Upper lobe of left lung (tissue), 6 donors: Measurements from ENCODE around the gene DLK1. TPM values are rescaled to one million over a fixed set of nuclear protein-coding genes. Genes with fewer than 3 reads are reported as not detected.

Experiments
- ATAC-seq, 2 donors: fragments of 200-7000 bp; cut with Tn5 transposase; one replicate each; pipeline ENCODE4 v1.9.1; 2022; ENCODE audit warnings: mild to moderate bottlenecking in 2 of 2, moderate library complexity in 2 of 2; ENCODE audit not compliant: low FRiP score in 2 of 2
- DNase-seq, 2 donors: peaks; one replicate each; pipeline ENCODE4 v3.0.0-alpha.2; 2019 to 2020
- H3K27ac ChIP-seq, 4 donors: fragments of 200-600 bp; sonication (generic); one replicate each; pipeline ENCODE4 v1.5.1; 2016 to 2019
- H3K27me3 ChIP-seq, 4 donors: fragments of 200-600 bp; sonication (generic); one replicate each; pipeline ENCODE4 v1.5.1; 2017 to 2019
- H3K36me3 ChIP-seq, 4 donors: fragments of 200-600 bp; sonication (generic); one replicate each; pipeline ENCODE4 v1.5.1; 2016 to 2019
- H3K4me1 ChIP-seq, 4 donors: fragments of 200-600 bp; sonication (generic); one replicate each; pipeline ENCODE4 v1.5.1; 2018 to 2019
- H3K4me3 ChIP-seq, 4 donors: fragments of 200-600 bp; sonication (generic); one replicate each; pipeline ENCODE4 v1.5.1; 2017 to 2019; ENCODE audit warnings: mild to moderate bottlenecking in 2 of 4, moderate library complexity in 1 of 4
- H3K9me3 ChIP-seq, 4 donors: fragments of 200-600 bp; sonication (generic); one replicate each; pipeline ENCODE4 v1.5.1; 2018 to 2019
- EP300 ChIP-seq, 4 donors: sonication (generic); formaldehyde crosslinking; IDR thresholded peaks; one replicate each; pipeline ENCODE4 v1.5.1; 2017; ENCODE audit warnings: antibody characterized with exemption in 4 of 4, control low read depth in 2 of 4
- POLR2A ChIP-seq, 4 donors: fragments of 450-650 bp; IDR thresholded peaks; one replicate each; pipeline ENCODE4 v1.5.1; 2016 to 2017; ENCODE audit warnings: antibody characterized with exemption in 4 of 4, mild to moderate bottlenecking in 2 of 4
- POLR2AphosphoS5 ChIP-seq, 2 donors: sonication (generic); formaldehyde crosslinking; IDR thresholded peaks; one replicate each; pipeline ENCODE4 v1.5.1; 2017; ENCODE audit warnings: antibody characterized with exemption in 2 of 2
- WGBS, 2 donors: methylation state at CpG; one replicate each; pipeline ENCODE4 v1.1.5; 2017 to 2018; 5-methylcytosine and 5-hydroxymethylcytosine counted together
- total RNA-seq, 6 donors: library from RNA; depleted of rRNA in 4 of 6; stranded (reverse); fragments of >200 nt in 4 of 6; gene quantifications; one replicate each; pipeline versions ENCODE4 v1.1.0 to v1.2.1, GENCODE V29; 2016 to 2021
- TF ChIP-seq, protein P1 (sequence below), 6 experiments: fragments of 450-650 bp in 4 of 6; fragments of 200-600 bp in 2 of 6; sonication (generic) in 2 of 6; IDR thresholded peaks; one replicate each; pipeline ENCODE4 v1.5.1; 2016 to 2019; ENCODE audit warnings: antibody characterized with exemption in 6 of 6
- donor health status: DM: no; HTN: no; CAD: no; lungs with moderate emphysema.
- donor health status: DM: no; HTN: yes; CAD: no; lungs with severe emphysema.

Gene DLK1
- total RNA-seq, 6 donors from 2014 or later, result 1.7 to 1.8 TPM; not detected in 4

GRCh38 chr14:100702590-100702989, 24.1 kb upstream of the DLK1 start:
- WGBS, 2 donors, result 74 to 79% methylated on average over 8 of the region's 8 CpGs
- ATAC-seq, result no peak

DNA sequence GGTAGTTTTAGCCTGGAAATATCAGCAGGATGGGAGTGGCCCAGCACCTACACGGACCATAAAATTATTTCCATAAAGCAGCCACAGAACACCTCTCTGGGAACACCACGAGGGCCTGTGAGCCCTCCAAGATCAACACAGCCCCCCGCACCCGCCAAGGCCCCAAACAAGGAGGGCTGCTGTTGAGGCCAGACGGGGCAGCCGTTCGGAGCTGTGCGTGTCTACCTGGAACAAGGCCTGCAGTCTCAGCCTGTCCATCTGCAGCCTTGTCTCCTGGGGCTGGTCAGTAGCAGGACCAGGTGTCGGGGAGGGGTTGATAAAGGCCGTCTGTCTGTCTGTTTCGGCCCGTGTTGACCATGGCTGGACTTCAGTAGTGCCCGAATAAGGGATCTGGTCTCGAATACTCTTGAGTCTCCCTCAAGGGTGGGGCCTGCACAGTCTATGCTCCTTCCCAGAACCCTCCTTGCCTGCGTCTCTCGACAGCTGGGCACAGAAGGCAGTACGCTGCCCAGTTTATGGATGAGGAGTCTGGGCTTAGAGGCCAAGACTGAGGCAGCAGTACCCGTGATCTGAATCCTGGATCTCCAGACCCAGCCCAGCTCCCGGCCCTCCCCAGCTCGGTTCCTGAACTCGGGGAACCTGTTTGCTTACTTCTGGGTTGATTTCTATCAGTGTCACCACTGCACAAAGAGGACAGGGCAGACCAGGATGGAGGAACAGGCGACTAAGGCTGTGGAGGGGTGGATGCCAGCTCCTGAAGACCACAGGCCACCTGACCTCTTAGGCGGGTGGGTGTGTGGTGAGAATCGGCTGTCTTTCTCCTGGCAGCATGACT, 23.1 kb upstream of the DLK1 start:
- Histone ChIP-seq H3K9me3 (no peaks in the 10 kb centered on the region), H3K4me3 (no peak overlapping the region), H3K27me3 (no peaks in the 10 kb centered on the region), H3K4me1 (peaks cover 0 to 5% (median under 1%) of the 10 kb centered on the region in 4 donors), H3K36me3 (no peaks in the 10 kb centered on the region), H3K27ac (no peak overlapping the region)
- TF ChIP-seq POLR2AphosphoS5 (IDR thresholded peaks at IDR 0.05), result no peak
- TF ChIP-seq POLR2A (IDR thresholded peaks at IDR 0.05), result no peak
- TF ChIP-seq EP300 (IDR thresholded peaks at IDR 0.05), result no peak
- TF ChIP-seq, protein P1, sequence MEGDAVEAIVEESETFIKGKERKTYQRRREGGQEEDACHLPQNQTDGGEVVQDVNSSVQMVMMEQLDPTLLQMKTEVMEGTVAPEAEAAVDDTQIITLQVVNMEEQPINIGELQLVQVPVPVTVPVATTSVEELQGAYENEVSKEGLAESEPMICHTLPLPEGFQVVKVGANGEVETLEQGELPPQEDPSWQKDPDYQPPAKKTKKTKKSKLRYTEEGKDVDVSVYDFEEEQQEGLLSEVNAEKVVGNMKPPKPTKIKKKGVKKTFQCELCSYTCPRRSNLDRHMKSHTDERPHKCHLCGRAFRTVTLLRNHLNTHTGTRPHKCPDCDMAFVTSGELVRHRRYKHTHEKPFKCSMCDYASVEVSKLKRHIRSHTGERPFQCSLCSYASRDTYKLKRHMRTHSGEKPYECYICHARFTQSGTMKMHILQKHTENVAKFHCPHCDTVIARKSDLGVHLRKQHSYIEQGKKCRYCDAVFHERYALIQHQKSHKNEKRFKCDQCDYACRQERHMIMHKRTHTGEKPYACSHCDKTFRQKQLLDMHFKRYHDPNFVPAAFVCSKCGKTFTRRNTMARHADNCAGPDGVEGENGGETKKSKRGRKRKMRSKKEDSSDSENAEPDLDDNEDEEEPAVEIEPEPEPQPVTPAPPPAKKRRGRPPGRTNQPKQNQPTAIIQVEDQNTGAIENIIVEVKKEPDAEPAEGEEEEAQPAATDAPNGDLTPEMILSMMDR (IDR thresholded peaks at IDR 0.05), result no peak
- 81 to 86% methylated on average over 11 to 24 of the region's 24 CpGs for WGBS, 2 donors
- DNase-seq, result no peak
- no peak for ATAC-seq

More at GRCh38 chr14:100702590-100702989, 24.1 kb upstream of the DLK1 start:
- Histone ChIP-seq H3K9me3 (no peaks in the 10 kb centered on the region), H3K4me3 (no peak overlapping the region), H3K27me3 (no peaks in the 10 kb centered on the region), H3K27ac (no peak overlapping the region), H3K4me1 (no peaks in the 10 kb centered on the region), H3K36me3 (no peaks in the 10 kb centered on the region)
- no peak for DNase-seq
- TF ChIP-seq, protein P1 (IDR thresholded peaks at IDR 0.05), result no peak
- TF ChIP-seq POLR2AphosphoS5 (IDR thresholded peaks at IDR 0.05), result no peak
- no peak for TF ChIP-seq EP300 (IDR thresholded peaks at IDR 0.05)
- no peak for TF ChIP-seq POLR2A (IDR thresholded peaks at IDR 0.05)

- no peaks in the 10 kb centered on the region for H3K9me3 ChIP-seq
- H3K4me1 ChIP-seq, result peaks cover 6 to 20% (median 18%) of the 10 kb centered on the region in 4 donors
- no peak overlapping the region for H3K4me3 ChIP-seq
- no peak overlapping the region for H3K27ac ChIP-seq
- DNase-seq (no peak), ATAC-seq (no peak)
- H3K27me3 ChIP-seq, result peaks cover 0 to 7% (median 2%) of the 10 kb centered on the region in 4 donors
- no peaks in the 10 kb centered on the region for H3K36me3 ChIP-seq
- WGBS, 2 donors, result 71 to 77% methylated on average over 9 to 13 of the region's 13 CpGs
- TF ChIP-seq, protein P1 (IDR thresholded peaks at IDR 0.05), result no peak
- TF ChIP-seq POLR2AphosphoS5 (IDR thresholded peaks at IDR 0.05), result no peak
- TF ChIP-seq POLR2A (IDR thresholded peaks at IDR 0.05), result no peak
- TF ChIP-seq EP300 (IDR thresholded peaks at IDR 0.05), result no peak
Observed at GRCh38 chr14:100706200-100706599, 20.5 kb upstream of the DLK1 start.

DNA sequence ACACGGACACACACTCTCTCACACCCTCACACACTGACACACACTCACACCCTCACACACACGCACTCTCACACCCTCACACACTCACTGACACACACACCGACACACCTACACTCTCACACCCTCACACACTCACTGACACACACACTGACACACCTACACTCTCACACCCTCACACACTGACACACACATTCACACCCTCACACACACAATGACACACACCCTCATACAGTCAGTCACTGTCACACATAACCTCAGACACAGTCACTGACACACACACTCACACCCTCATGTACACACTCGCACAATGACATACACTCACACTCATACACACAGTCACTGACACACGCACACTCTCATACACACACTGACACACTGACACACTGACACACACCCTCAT, 19.8 kb upstream of the DLK1 start:
- TF ChIP-seq POLR2A (IDR thresholded peaks at IDR 0.05) (no peak), POLR2AphosphoS5 (IDR thresholded peaks at IDR 0.05) (no peak), EP300 (IDR thresholded peaks at IDR 0.05) (no peak)
- TF ChIP-seq, protein P1 (IDR thresholded peaks at IDR 0.05), result no peak
- DNase-seq (no peak), ATAC-seq (no peak)
- 74 to 89% methylated on average over 5 of the region's 5 CpGs for WGBS, 2 donors
- Histone ChIP-seq H3K9me3 (no peaks in the 10 kb centered on the region), H3K27me3 (peaks cover 0 to 7% (median 2%) of the 10 kb centered on the region in 4 donors), H3K36me3 (no peaks in the 10 kb centered on the region), H3K4me3 (no peak overlapping the region), H3K27ac (no peak overlapping the region), H3K4me1 (peaks cover 6 to 23% (median 19%) of the 10 kb centered on the region in 4 donors)
